IMR-90 (cell line): ENCODE measurements around the gene VPS33A. TPM values are rescaled to one million over a fixed set of nuclear protein-coding genes. Genes with fewer than 3 reads are reported as not detected.

ENCODE experiments used
- ATAC-seq: fragments of 200-7000 bp; cut with Tn5 transposase; 2 replicates; pipeline ENCODE4 v1.9.1; 2020; ENCODE audit warnings: low read depth, mild to moderate bottlenecking, moderate library complexity
- BruUV-seq: library from RNA; stranded (reverse); fragments of 400-500 nt; replicated peaks from 2 replicates; lab custom pipeline; 2021; lab: Mats Ljungman, UMichigan
- CTCF ChIA-PET: fragments of 300-600 bp; formaldehyde crosslinking; extraction: SDS; loops from one replicate; lab custom pipeline; 2021; ENCODE audit warnings: antibody characterized with exemption; lab: Yijun Ruan, JAX
- POLR2A ChIA-PET: fragments of 300-600 bp; sonication (Branson Sonifier 250); formaldehyde crosslinking; loops from one replicate; lab custom pipeline; 2022; ENCODE audit warnings: antibody characterized with exemption; ENCODE audit not compliant: unreplicated experiment; lab: Charles Lee
- DNase-seq: peaks from one replicate; pipeline ENCODE4 v3.0.0; 2013
- H2AFZ ChIP-seq: replicated peaks from 2 replicates; pipeline ENCODE3; 2013; ENCODE audit warnings: low read length, mild to moderate bottlenecking; ENCODE audit not compliant: poor library complexity
- H2AK5ac ChIP-seq: 2 replicates; pipeline ENCODE4 v1.6.1; 2013; ENCODE audit warnings: low read depth, low read length, inconsistent platforms
- H2AK9ac ChIP-seq: replicated peaks from 2 replicates; pipeline ENCODE3; 2013; ENCODE audit warnings: mild to moderate bottlenecking, low read depth, low read length, moderate library complexity; ENCODE audit not compliant: poor library complexity
- H2BK120ac ChIP-seq: 2 replicates; pipeline ENCODE4 v1.6.1; 2013; ENCODE audit warnings: low read depth, low read length, inconsistent platforms
- H2BK15ac ChIP-seq: 3 replicates; pipeline ENCODE4 v1.6.1; 2013; ENCODE audit warnings: low read depth, low read length, inconsistent platforms
- H2BK20ac ChIP-seq: 2 replicates; pipeline ENCODE4 v1.6.1; 2013; ENCODE audit warnings: low read depth, mild to moderate bottlenecking, inconsistent platforms, low read length, moderate library complexity
- H2BK5ac ChIP-seq: 2 replicates; pipeline ENCODE4 v1.6.1; 2013; ENCODE audit warnings: mild to moderate bottlenecking, low read depth, low read length, inconsistent platforms; ENCODE audit not compliant: poor library complexity, severe bottlenecking
- H3K14ac ChIP-seq: replicated peaks from 2 replicates; pipeline ENCODE4 v1.6.1; 2013; ENCODE audit warnings: low read depth, low read length, inconsistent platforms
- H3K18ac ChIP-seq: 2 replicates; pipeline ENCODE4 v1.6.1; 2013; ENCODE audit warnings: low read depth, low read length, control low read depth
- H3K23ac ChIP-seq: 2 replicates; pipeline ENCODE4 v1.6.1; 2013; ENCODE audit warnings: low read depth, low read length, inconsistent platforms
- H3K27ac ChIP-seq: 2 replicates; pipeline ENCODE4 v1.5.1; 2013; ENCODE audit warnings: mild to moderate bottlenecking, control low read depth, low read length; ENCODE audit not compliant: insufficient read depth
- H3K27me3 ChIP-seq: 2 replicates; pipeline ENCODE4 v1.6.1; 2013; ENCODE audit warnings: low read length; ENCODE audit not compliant: control insufficient read depth, insufficient read depth
- H3K36me3 ChIP-seq: 2 replicates; pipeline ENCODE4 v1.6.1; 2013; ENCODE audit warnings: low read length, mixed read lengths; ENCODE audit not compliant: control insufficient read depth, insufficient read depth
- H3K4ac ChIP-seq: 2 replicates; pipeline ENCODE4 v1.6.1; 2013; ENCODE audit warnings: low read depth, low read length, inconsistent platforms
- H3K4me1 ChIP-seq: 2 replicates; pipeline ENCODE4 v1.6.1; 2013; ENCODE audit warnings: low read length, mixed read lengths; ENCODE audit not compliant: control insufficient read depth, insufficient read depth
- H3K4me2 ChIP-seq: 2 replicates; pipeline ENCODE4 v1.6.1; 2013; ENCODE audit warnings: low read depth, mild to moderate bottlenecking, control low read depth, low read length, moderate library complexity
- H3K4me3 ChIP-seq: 2 replicates; pipeline ENCODE4 v1.5.1; 2013; ENCODE audit warnings: low read depth, mild to moderate bottlenecking, control low read depth, low read length, moderate library complexity; ENCODE audit not compliant: insufficient read depth
- H3K56ac ChIP-seq: 2 replicates; pipeline ENCODE4 v1.6.1; 2013; ENCODE audit warnings: low read length, inconsistent platforms; ENCODE audit not compliant: insufficient read depth; ENCODE audit errors: extremely low read depth
- H3K79me1 ChIP-seq, 2 experiments: 2 replicates each; pipeline ENCODE4 v1.6.1; 2013; ENCODE audit warnings: low read length in 2 of 2, inconsistent platforms in 1 of 2, low read depth in 1 of 2
- H3K9ac ChIP-seq: 2 replicates; pipeline ENCODE4 v1.6.1; 2013; ENCODE audit warnings: low read depth, low read length, control low read depth
- H3K9me1 ChIP-seq: 2 replicates; pipeline ENCODE4 v1.6.1; 2013; ENCODE audit warnings: low read length, inconsistent platforms; ENCODE audit not compliant: insufficient read depth
- H3K9me3 ChIP-seq: 2 replicates; pipeline ENCODE4 v1.6.1; 2013; ENCODE audit warnings: low read length; ENCODE audit not compliant: control insufficient read depth, insufficient read depth
- H4K20me1 ChIP-seq: 2 replicates; pipeline ENCODE4 v1.6.1; 2013; ENCODE audit warnings: low read length, inconsistent platforms; ENCODE audit not compliant: insufficient read depth
- H4K5ac ChIP-seq: 2 replicates; pipeline ENCODE4 v1.6.1; 2013; ENCODE audit warnings: mild to moderate bottlenecking, low read depth, low read length, control low read depth
- H4K8ac ChIP-seq, 2 experiments: 2 replicates each; pipeline ENCODE4 v1.6.1; 2013; ENCODE audit warnings: low read depth in 2 of 2, low read length in 2 of 2, control low read depth in 1 of 2, inconsistent platforms in 1 of 2
- H4K91ac ChIP-seq: 2 replicates; pipeline ENCODE4 v1.6.1; 2013; ENCODE audit warnings: low read depth, low read length, inconsistent platforms; ENCODE audit not compliant: insufficient read depth
- CEBPB ChIP-seq: IDR thresholded peaks from 2 replicates; pipeline ENCODE4 v1.6.1; 2012; ENCODE audit warnings: low read depth, low read length, improper control_type of control experiment
- CHD1 ChIP-seq: IDR thresholded peaks from 2 replicates; pipeline ENCODE4 v1.6.1; 2012; ENCODE audit warnings: low read depth, low read length, improper control_type of control experiment
- MAFK ChIP-seq: IDR thresholded peaks from 2 replicates; pipeline ENCODE4 v1.6.1; 2012; ENCODE audit warnings: low read depth, low read length, improper control_type of control experiment
- WGBS, 2 experiments: methylation state at CpG; one replicate each; pipeline versions ENCODE4 v1.1.5 to v1.1.7; 2013; ENCODE audit warnings: missing lambda C conversion rate in 2 of 2; ENCODE audit not compliant: insufficient read length in 1 of 2; ENCODE audit errors: extremely low coverage in 2 of 2; 5-methylcytosine and 5-hydroxymethylcytosine counted together
- dilution Hi-C: fragments of 300-500 bp; cut with HindIII; formaldehyde crosslinking; loops from one replicate; pipeline ENCODE4 v1.14.3; 2018; ENCODE audit warnings: low sequenced_read_pairs; ENCODE audit not compliant: unreplicated experiment
- in situ Hi-C: fragments of 300-500 bp; cut with MboI; formaldehyde crosslinking; loops from 3 replicates; pipeline ENCODE4 v1.14.3; 2019; ENCODE audit warnings: low sequenced_read_pairs, inconsistent platforms, mixed read lengths
- intact Hi-C: fragments of 100-400 bp; cut with micrococcal nuclease; formaldehyde crosslinking; loops from 2 replicates; pipeline ENCODE4 v1.10.0; 2022
- polyA plus RNA-seq, 3 experiments: library from polyadenylated mRNA; depleted of rRNA; stranded (reverse); fragments of >200 nt; gene quantifications; 2 replicates each; pipeline ENCODE4 v1.2.3, GENCODE V29; 2012; ENCODE audit warnings: low replicate concordance in 1 of 3
- total RNA-seq: library from RNA; depleted of rRNA; stranded (reverse); fragments of >200 nt; gene quantifications from 2 replicates; pipeline ENCODE4 v1.2.3, GENCODE V29; 2012

The VPS33A gene
- total and polyA plus RNA-seq, 2 of the 4 experiments (the other 2 are of a cell fraction): 14.0 to 20.3 TPM

DNA sequence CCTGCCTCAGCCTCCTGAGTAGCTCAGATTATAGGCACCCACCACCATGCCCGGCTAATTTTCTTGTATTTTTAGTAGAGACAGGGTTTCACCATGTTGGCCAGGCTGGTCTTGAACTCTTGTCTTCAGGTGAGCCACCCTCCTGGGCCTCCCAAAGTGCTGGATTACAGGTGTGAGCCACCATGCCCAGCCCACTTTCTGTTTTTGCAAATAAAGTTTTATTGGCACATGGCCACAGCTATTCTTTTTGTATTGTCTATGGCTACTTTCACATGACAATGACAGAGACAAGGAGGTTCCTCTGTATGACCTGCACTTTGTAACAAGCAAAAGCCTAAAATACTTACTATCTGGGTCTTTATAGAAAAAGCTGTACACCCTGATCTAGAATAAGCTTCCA, 20.7 kb downstream of the VPS33A start:
- TF ChIP-seq CEBPB (no peak), CHD1 (no peak), MAFK (no peak)
- H3K4me2 ChIP-seq: no peak overlapping the region
- DNase-seq: no peak
- H3K9me3 ChIP-seq: no peaks in the 10 kb centered on the region
- no CpG with 5 or more reads among the region's 1 CpG for WGBS, 2 experiments
- no peak overlapping the region for H3K27ac ChIP-seq
- no peak overlapping the region for H3K14ac ChIP-seq
- no peak overlapping the region for H4K91ac ChIP-seq
- no peak overlapping the region for H2BK120ac ChIP-seq
- ATAC-seq: no peak
- intact Hi-C loops (no loop called here), dilution Hi-C loops (no loop called here), in situ Hi-C loops (no loop called here)
- no peak overlapping the region for H3K4ac ChIP-seq
- H3K27me3 ChIP-seq: no peaks in the 10 kb centered on the region
- no TSS peak for BruUV-seq
- H3K36me3 ChIP-seq: peaks cover 14% of the 10 kb centered on the region
- no peak overlapping the region for H3K56ac ChIP-seq
- H4K20me1 ChIP-seq: no peaks in the 10 kb centered on the region
- no peak overlapping the region for H2BK15ac ChIP-seq
- no peak overlapping the region for H2BK20ac ChIP-seq
- no peaks in the 10 kb centered on the region for H3K4me1 ChIP-seq
- no peak overlapping the region for H4K8ac ChIP-seq
- H3K23ac ChIP-seq: no peak overlapping the region
- no peak overlapping the region for H2AFZ ChIP-seq
- H3K9ac ChIP-seq: no peak overlapping the region
- H4K5ac ChIP-seq: no peak overlapping the region
- no peak overlapping the region for H2BK5ac ChIP-seq
- no peak overlapping the region for H3K18ac ChIP-seq
- H3K9me1 ChIP-seq: peaks cover 3% of the 10 kb centered on the region; the same call in 1 of the 2 replicates
- H2AK5ac ChIP-seq: no peak overlapping the region
- POLR2A ChIA-PET: no interaction called here
- peaks cover 0 to 3% of the 10 kb centered on the region in 2 experiments; a peak in 1 of 4 replicates for H3K79me1 ChIP-seq
- H3K4me3 ChIP-seq: no peak overlapping the region
- no peak overlapping the region for H2AK9ac ChIP-seq
- CTCF ChIA-PET: interaction anchor here (0.7 kb wide), 1 partner anchor 189 kb away, joined by 3 read pairs; no protein-coding TSS in a partner anchor
